ENCODE results near the gene KLHDC4. TPM values are rescaled to one million over a fixed set of nuclear protein-coding genes. Genes with fewer than 3 reads are reported as not detected.

KLHDC4 gene
- total and polyA plus RNA-seq, 10 of the 15 experiments (the other 5 are each of a cell fraction or from before 2014, with no cell fraction given): 0.80 to 62.1 (median 32.8) TPM

DNA sequence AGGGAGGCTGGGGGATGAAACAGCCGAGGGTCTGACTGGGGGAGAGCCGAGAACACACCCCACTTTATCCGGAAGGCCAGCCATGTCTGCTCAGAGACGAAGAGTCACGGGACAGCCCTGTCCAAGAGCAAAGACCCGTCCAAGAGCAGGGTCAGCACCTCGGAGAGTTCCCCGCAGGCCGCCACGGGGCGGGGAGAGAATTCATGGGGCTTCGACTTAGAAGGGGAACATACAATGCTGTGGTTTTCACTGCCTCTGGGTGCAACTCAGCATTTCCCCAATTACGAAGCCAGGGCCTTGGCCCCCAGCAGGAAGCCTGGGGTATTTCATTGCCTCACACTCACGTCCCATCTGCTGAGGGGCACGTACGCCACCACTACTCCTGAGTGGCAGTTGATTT, 104.2 kb downstream of the KLHDC4 start:
- no peaks in the 10 kb centered on the region for H3K4me1 ChIP-seq (ENCODE audit: control insufficient read depth, insufficient read depth, low read length)
- no TSS peak for BruUV-seq (replicated peaks)
- no peaks in the 10 kb centered on the region for H4K20me1 ChIP-seq (ENCODE audit: control insufficient read depth, insufficient read depth)
- peak; percentile 60 for ATAC-seq
- CTCF ChIA-PET: no interaction called here
- FAIRE-seq: no peak
- RAD21 ChIA-PET (ENCODE audit: unreplicated experiment): no interaction called here
- intact Hi-C loops (cut with micrococcal nuclease; ENCODE audit: unreplicated experiment): no loop called here
- no peak overlapping the region for H3K4me3 ChIP-seq
- DNase-seq (ENCODE audit: low read depth, low spot score): no peak
- WGBS (ENCODE audit: insufficient coverage, insufficient replicate concordance, low lambda C conversion rate, missing lambda C conversion rate): 18% methylated on average over 16 of the region's 16 CpGs
- in situ Hi-C loops (cut with MboI): no loop called here
- TF ChIP-seq, protein P1, sequence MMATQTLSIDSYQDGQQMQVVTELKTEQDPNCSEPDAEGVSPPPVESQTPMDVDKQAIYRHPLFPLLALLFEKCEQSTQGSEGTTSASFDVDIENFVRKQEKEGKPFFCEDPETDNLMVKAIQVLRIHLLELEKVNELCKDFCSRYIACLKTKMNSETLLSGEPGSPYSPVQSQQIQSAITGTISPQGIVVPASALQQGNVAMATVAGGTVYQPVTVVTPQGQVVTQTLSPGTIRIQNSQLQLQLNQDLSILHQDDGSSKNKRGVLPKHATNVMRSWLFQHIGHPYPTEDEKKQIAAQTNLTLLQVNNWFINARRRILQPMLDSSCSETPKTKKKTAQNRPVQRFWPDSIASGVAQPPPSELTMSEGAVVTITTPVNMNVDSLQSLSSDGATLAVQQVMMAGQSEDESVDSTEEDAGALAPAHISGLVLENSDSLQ (IDR thresholded peaks at IDR 0.05): peak; percentile 13; the same call in 1 of the 2 replicates
- TF ChIP-seq REST (IDR thresholded peaks at IDR 0.05; ENCODE audit: low read depth, low read length) (peak; percentile 93), BHLHE40 (IDR thresholded peaks at IDR 0.05; ENCODE audit: borderline replicate concordance in 1 of 2, low read depth in 2 of 2, low read length in 1 of 2) (peak in 1 of 2 experiments; percentile 23; a peak in 1 of 4 replicates), SUPT20H (IDR thresholded peaks at IDR 0.05; ENCODE audit: borderline replicate concordance, control insufficient read depth, low read depth, low read length) (no peak), SPI1 (IDR thresholded peaks at IDR 0.05; ENCODE audit: borderline replicate concordance, insufficient read depth, low read depth, low read length) (peak; percentile 15; the same call in 1 of the 2 replicates), RUNX3 (IDR thresholded peaks at IDR 0.05; ENCODE audit: low read length) (peak; percentile 14; the same call in 1 of the 2 replicates)
- H2AFZ ChIP-seq (ENCODE audit: control insufficient read depth, low read depth, low read length): no peak overlapping the region
- no peaks in the 10 kb centered on the region for H3K79me2 ChIP-seq (ENCODE audit: control insufficient read depth, insufficient read depth, low read length)
- POLR2A ChIA-PET: no interaction called here
- H3K9me3 ChIP-seq (replicated peaks; ENCODE audit: control insufficient read depth, insufficient read depth, low read length): no peaks in the 10 kb centered on the region
- H3K27ac ChIP-seq (ENCODE audit: control insufficient read depth, insufficient read depth): no peak overlapping the region
- H3K27me3 ChIP-seq (replicated peaks in 1 of 2; ENCODE audit: control insufficient read depth in 2 of 2, insufficient read depth in 2 of 2, low read length in 1 of 2): no peaks in the 10 kb centered on the region; a peak in 1 of 4 replicates
- H3K4me2 ChIP-seq (ENCODE audit: control insufficient read depth, insufficient read depth): no peak overlapping the region
- no peaks in the 10 kb centered on the region for H3K36me3 ChIP-seq (ENCODE audit: control insufficient read depth in 2 of 2, insufficient read depth in 2 of 2, low read length in 1 of 2)
- no peak overlapping the region for H3K9ac ChIP-seq (ENCODE audit: control insufficient read depth, insufficient read depth, low read length)
- SMC1A ChIA-PET (ENCODE audit: uncharacterized antibody, unreplicated experiment): no interaction called here

All from GM12878 (cell line).